LNCaP clone FGC (cell line): ENCODE data around the gene CTBP2.

Experiments
- DNase-seq: peaks from one replicate; pipeline ENCODE4 v3.0.0-alpha.2; 2011; ENCODE audit warnings: low read depth
- H3K4me3 ChIP-seq: 2 replicates; pipeline ENCODE4 v1.5.1; 2011; ENCODE audit warnings: mild to moderate bottlenecking, low read depth, low read length, control low read depth
- TF ChIP-seq, protein P1 (sequence below): IDR thresholded peaks from 2 replicates; pipeline ENCODE4 v1.5.1; 2012; ENCODE audit warnings: mild to moderate bottlenecking; ENCODE audit not compliant: control insufficient read depth, insufficient read depth; ENCODE audit errors: extremely low read depth

CTBP2 gene

DNA sequence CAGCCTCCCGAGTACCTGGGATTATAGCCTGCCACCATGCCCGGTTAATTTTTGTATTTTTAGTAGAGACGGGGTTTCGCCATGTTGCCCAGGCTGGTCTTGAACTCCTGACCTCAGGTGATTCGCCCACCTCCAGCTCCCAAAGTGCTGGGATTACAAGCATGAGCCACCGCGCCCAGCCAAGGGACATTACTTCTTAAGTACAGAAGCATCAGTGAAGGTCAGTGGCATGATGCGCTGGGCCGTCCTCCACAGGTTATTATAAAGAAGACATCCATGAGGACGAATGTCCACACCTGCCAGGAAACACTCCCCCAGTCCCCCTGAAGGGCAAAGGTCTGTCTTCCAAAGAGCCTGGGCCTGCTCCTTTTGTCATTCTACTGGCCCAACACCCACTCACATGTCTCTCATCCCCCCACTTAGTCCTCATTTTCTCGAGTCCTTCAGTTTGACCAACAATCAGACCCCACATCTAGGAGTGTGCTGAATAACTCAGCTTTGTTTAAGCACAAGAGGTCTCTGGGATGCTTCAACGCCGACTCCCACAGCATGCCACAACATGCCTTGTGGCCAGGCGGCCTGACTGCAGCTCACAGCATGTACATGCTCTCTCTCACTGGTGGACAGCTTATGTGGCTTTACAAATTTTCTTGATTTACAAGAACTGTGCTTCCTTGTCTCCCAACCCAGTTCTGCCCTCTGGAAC lies 73.0 kb downstream of the CTBP2 start:
- no peak overlapping the region for H3K4me3 ChIP-seq
- DNase-seq: no peak
- TF ChIP-seq, protein P1, sequence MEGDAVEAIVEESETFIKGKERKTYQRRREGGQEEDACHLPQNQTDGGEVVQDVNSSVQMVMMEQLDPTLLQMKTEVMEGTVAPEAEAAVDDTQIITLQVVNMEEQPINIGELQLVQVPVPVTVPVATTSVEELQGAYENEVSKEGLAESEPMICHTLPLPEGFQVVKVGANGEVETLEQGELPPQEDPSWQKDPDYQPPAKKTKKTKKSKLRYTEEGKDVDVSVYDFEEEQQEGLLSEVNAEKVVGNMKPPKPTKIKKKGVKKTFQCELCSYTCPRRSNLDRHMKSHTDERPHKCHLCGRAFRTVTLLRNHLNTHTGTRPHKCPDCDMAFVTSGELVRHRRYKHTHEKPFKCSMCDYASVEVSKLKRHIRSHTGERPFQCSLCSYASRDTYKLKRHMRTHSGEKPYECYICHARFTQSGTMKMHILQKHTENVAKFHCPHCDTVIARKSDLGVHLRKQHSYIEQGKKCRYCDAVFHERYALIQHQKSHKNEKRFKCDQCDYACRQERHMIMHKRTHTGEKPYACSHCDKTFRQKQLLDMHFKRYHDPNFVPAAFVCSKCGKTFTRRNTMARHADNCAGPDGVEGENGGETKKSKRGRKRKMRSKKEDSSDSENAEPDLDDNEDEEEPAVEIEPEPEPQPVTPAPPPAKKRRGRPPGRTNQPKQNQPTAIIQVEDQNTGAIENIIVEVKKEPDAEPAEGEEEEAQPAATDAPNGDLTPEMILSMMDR: no peak

DNA sequence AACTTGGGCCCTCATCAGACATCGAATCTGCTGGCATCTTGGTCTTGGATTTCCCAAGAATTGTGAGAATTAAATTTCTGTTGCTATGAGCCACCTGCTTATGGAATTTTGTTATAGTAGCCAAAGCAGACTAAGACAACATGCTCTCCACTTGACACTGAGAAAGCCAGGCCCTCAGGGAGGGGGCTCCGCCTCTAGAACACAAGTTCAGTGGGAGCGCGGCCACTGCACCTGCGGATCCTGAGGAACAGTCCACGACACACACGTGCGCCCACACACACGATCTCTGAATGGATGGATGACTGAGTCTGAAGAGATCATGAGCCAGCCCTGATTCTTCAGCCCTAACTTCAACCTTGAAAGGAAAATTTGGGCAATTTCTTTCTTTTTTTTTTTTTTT lies 73.7 kb downstream of the CTBP2 start:
- DNase-seq: no peak
- H3K4me3 ChIP-seq: no peak overlapping the region
- TF ChIP-seq, protein P1: no peak

DNA sequence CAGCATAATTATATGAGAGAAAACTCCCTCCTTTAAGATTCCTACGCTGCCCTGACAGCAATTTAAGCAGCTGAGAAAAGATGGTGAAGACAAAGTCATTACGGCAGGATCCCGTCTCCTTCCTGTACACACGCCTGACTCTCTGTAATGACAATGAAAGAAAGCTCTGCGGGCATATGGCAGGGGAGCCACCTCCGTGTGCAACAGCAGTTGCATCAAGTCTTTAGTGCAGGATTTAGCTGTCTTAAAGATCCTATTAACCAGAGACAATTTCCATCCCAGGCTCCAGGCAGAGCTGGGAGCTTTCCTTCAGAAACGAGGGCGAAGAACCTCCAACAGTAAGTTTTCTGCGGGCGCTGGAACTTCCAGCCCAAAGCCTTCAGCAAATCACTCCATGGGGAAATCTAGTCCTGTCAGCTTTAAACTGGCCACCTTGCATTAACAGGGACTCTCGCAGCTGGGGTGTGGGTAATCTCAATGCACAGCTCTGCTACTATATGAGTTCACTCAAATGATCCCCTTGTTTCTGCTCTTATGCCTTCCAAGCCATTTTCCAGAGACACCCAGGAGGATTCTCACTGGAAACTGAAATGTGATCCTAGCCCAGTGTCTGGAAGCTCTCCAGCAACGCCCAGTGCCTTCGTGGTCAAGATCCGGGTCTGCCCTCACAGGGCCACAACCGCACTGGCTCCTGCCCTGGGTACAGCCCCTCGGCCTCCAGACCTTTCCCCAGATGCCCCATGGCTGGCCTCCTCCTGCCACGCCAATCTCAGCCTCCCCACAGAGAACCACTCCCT lies 74.9 kb downstream of the CTBP2 start:
- DNase-seq: peak; percentile 74
- TF ChIP-seq, protein P1: no peak
- H3K4me3 ChIP-seq: peak overlapping the region; percentile 28

DNA sequence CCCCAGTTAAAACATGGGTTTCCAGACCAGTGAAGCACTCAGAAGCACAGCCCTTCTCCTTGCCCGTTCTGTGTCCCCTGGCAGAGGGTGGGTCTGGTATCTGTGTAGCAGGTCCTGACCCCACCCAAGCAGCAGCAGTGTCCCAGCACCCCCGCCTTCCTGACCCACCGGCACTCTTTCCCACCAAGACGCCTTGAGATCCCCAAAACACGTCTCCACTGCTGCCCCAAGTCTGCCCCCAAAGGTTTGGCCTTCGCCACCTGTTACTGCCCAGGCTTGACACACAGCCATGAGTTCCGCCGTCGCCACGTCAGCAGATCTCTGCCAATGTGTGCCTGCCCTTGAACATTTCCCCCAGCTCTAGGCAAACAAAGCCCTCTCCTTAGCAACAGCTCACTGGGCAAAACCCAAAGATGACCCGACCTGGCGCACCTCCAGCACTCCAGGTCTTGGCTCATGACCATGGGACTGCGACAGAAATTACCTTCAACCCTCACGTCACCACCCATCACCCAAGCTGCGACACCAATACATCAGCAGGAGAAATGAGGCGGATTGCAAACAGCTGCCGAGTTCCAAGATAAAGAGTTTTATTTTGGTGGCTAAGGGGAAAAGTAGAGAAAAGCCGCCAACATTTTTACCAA lies 75.6 kb downstream of the CTBP2 start:
- TF ChIP-seq, protein P1: no peak
- peak overlapping the region; percentile 28 for H3K4me3 ChIP-seq
- DNase-seq: peak; percentile 95

DNA sequence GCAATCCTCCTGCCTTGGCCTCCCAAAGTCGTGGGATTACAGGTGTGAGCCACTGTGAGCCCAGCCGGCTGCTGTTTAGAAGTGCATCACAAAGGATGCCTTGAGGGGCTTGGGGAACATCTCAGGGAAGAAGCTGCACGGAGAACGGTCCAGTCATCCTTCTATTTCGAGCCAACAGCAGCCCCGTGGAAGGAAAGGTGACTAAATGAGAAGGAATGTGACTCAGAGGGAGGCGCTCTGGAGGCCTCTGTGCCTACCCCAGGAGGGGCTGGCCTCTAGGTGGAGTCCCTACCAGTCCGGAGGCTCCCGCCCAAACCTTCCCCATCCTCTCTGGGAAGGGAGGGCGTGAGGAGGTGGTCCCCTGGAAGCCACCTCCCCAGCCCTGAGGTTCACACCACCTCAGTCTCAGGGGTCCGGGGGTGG lies 76.2 kb downstream of the CTBP2 start:
- H3K4me3 ChIP-seq: no peak overlapping the region
- DNase-seq: no peak
- TF ChIP-seq, protein P1: no peak

DNA sequence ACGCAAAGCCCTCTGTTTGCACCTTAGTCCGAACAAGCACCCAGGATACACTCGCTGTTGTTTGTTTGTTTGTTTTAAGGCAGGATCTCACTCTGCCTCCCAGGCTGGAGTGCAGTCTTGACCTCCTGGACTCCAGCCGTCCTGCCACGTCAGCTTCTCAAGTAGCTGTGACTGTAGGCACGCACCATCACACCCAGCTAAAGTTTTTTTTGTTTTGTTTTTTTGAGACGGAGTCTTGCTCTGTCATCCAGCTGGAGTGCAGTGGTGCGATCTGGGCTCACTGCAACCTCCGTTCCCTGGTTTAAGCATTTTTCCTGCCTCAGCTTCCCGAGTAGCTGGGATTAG lies 76.8 kb downstream of the CTBP2 start:
- TF ChIP-seq, protein P1: no peak
- no peak overlapping the region for H3K4me3 ChIP-seq
- DNase-seq: no peak
